Breast epithelium (tissue), 3 donors: ENCODE data around the gene SLC6A17.

Experiments
- POLR2A ChIP-seq: fragments of 450-650 bp; IDR thresholded peaks from one replicate; pipeline ENCODE4 v1.6.1; 2016; ENCODE audit warnings: antibody characterized with exemption, mild to moderate bottlenecking, moderate library complexity
- POLR2AphosphoS5 ChIP-seq, 3 donors: sonication (generic); formaldehyde crosslinking; IDR thresholded peaks; one replicate each; pipeline ENCODE4 v1.6.1; 2017; ENCODE audit warnings: antibody characterized with exemption in 3 of 3
- TF ChIP-seq, protein P1 (sequence below), 3 donors: fragments of 450-650 bp; IDR thresholded peaks; one replicate each; pipeline ENCODE4 v1.5.1; 2016 to 2017; ENCODE audit warnings: antibody characterized with exemption in 3 of 3, mild to moderate bottlenecking in 3 of 3, moderate library complexity in 3 of 3

DNA sequence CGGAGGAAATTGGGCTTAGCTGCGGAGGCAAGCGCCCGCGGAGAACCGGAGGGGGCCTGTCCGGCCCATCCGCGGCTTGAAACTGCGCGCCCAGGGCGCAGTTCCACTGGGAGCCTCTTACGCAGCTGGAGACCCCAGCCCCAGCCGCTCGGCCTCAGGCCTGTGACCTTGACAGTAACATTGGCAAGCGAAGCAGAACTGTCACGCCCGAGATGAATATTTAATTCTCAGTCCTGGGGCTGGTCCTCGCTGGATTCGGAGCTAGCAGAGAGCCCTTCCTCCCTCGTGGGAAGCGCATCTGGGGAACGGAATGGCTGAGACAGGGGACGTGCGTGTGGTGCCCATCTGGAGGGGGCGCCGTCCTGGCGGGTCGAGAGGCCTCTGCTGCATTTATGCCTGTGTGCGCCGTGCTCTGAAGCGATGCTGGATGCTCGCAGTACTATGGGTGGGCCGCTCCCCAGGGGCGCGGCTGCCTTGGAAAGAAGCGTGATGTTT lies 928 bp downstream of the SLC6A17 start:
- TF ChIP-seq POLR2A, result no peak
- no peak for TF ChIP-seq POLR2AphosphoS5 (IDR thresholded peaks at IDR 0.05)
- TF ChIP-seq, protein P1, sequence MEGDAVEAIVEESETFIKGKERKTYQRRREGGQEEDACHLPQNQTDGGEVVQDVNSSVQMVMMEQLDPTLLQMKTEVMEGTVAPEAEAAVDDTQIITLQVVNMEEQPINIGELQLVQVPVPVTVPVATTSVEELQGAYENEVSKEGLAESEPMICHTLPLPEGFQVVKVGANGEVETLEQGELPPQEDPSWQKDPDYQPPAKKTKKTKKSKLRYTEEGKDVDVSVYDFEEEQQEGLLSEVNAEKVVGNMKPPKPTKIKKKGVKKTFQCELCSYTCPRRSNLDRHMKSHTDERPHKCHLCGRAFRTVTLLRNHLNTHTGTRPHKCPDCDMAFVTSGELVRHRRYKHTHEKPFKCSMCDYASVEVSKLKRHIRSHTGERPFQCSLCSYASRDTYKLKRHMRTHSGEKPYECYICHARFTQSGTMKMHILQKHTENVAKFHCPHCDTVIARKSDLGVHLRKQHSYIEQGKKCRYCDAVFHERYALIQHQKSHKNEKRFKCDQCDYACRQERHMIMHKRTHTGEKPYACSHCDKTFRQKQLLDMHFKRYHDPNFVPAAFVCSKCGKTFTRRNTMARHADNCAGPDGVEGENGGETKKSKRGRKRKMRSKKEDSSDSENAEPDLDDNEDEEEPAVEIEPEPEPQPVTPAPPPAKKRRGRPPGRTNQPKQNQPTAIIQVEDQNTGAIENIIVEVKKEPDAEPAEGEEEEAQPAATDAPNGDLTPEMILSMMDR (IDR thresholded peaks at IDR 0.05), result no peak
